OCI-LY3 (cell line): ENCODE measurements around the gene THRA.

Experiments
- H2AFZ ChIP-seq: fragments of 200-600, 300-600 bp; shearing (Covaris generic); 2 replicates; pipeline ENCODE4 v1.6.0; 2014; ENCODE audit warnings: antibody characterized with exemption, low read depth, low read length
- H3K27ac ChIP-seq: fragments of 200-600, 300-600 bp; sonication (generic); 2 replicates; pipeline ENCODE4 v1.5.1; 2014; ENCODE audit warnings: mild to moderate bottlenecking, low read length, moderate library complexity, mixed read lengths
- H3K27me3 ChIP-seq: fragments of 200-600, 300-600 bp; sonication (generic); 2 replicates; pipeline ENCODE4 v1.6.1; 2014; ENCODE audit warnings: low read depth, low read length, mixed read lengths
- H3K36me3 ChIP-seq: fragments of 200-600, 300-600 bp; sonication (generic); replicated peaks from 2 replicates; pipeline ENCODE3; 2014; ENCODE audit warnings: low read depth, low read length, mixed read lengths
- H3K4me1 ChIP-seq: fragments of 300-600, 200-600 bp; sonication (generic); 2 replicates; pipeline ENCODE4 v1.6.1; 2014; ENCODE audit warnings: low read length, mixed read lengths
- H3K4me2 ChIP-seq: fragments of 200-600, 300-600 bp; sonication (generic); 2 replicates; pipeline ENCODE4 v1.6.1; 2014; ENCODE audit warnings: low read length, mixed read lengths
- H3K4me3 ChIP-seq: fragments of 300-600, 200-600 bp; sonication (generic); 2 replicates; pipeline ENCODE4 v1.5.1; 2014; ENCODE audit warnings: antibody characterized with exemption, mild to moderate bottlenecking, low read length, moderate library complexity
- H3K79me2 ChIP-seq: fragments of 300-600, 200-600 bp; shearing (Covaris generic); 2 replicates; pipeline ENCODE4 v1.6.1; 2014; ENCODE audit warnings: mild to moderate bottlenecking, low read length, mixed read lengths
- H3K9ac ChIP-seq: fragments of 300-600, 200-600 bp; shearing (Covaris generic); 2 replicates; pipeline ENCODE4 v1.6.0; 2014; ENCODE audit warnings: mild to moderate bottlenecking, low read length, moderate library complexity
- H3K9me3 ChIP-seq: fragments of 200-600, 300-600 bp; shearing (Covaris generic); 2 replicates; pipeline ENCODE4 v1.6.1; 2014; ENCODE audit warnings: low read length, mixed read lengths; ENCODE audit not compliant: insufficient read depth
- H4K20me1 ChIP-seq: fragments of 200-600, 300-600 bp; sonication (generic); 2 replicates; pipeline ENCODE4 v1.6.1; 2016; ENCODE audit warnings: low read length, mixed read lengths; ENCODE audit not compliant: insufficient read depth
- EZH2phosphoT487 ChIP-seq: fragments of 200-600 bp; shearing (Covaris generic); IDR thresholded peaks from 2 replicates; pipeline ENCODE4 v1.6.1; 2018; ENCODE audit warnings: antibody characterized with exemption, mixed run types, low read depth
- TF ChIP-seq, protein P1 (sequence below): fragments of 200-600, 300-600 bp; sonication (generic); IDR thresholded peaks from 2 replicates; pipeline ENCODE4 v1.5.1; 2014; ENCODE audit warnings: antibody characterized with exemption, low read length, low read depth

Gene THRA

GRCh38 chr17:40025991-40026815 lies 36.6 kb upstream of the THRA start:
- Histone ChIP-seq H3K36me3 (peaks cover 28% of the 10 kb centered on the region), H3K27me3 (no peaks in the 10 kb centered on the region), H3K4me3 (no peak overlapping the region), H3K79me2 (no peaks in the 10 kb centered on the region), H3K27ac (no peak overlapping the region), H3K9me3 (no peaks in the 10 kb centered on the region), H4K20me1 (no peaks in the 10 kb centered on the region), H2AFZ (no peak overlapping the region), H3K4me1 (no peaks in the 10 kb centered on the region), H3K4me2 (no peak overlapping the region), H3K9ac (no peak overlapping the region)
- TF ChIP-seq, protein P1, sequence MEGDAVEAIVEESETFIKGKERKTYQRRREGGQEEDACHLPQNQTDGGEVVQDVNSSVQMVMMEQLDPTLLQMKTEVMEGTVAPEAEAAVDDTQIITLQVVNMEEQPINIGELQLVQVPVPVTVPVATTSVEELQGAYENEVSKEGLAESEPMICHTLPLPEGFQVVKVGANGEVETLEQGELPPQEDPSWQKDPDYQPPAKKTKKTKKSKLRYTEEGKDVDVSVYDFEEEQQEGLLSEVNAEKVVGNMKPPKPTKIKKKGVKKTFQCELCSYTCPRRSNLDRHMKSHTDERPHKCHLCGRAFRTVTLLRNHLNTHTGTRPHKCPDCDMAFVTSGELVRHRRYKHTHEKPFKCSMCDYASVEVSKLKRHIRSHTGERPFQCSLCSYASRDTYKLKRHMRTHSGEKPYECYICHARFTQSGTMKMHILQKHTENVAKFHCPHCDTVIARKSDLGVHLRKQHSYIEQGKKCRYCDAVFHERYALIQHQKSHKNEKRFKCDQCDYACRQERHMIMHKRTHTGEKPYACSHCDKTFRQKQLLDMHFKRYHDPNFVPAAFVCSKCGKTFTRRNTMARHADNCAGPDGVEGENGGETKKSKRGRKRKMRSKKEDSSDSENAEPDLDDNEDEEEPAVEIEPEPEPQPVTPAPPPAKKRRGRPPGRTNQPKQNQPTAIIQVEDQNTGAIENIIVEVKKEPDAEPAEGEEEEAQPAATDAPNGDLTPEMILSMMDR = no peak
- TF ChIP-seq EZH2phosphoT487 = no peak

DNA sequence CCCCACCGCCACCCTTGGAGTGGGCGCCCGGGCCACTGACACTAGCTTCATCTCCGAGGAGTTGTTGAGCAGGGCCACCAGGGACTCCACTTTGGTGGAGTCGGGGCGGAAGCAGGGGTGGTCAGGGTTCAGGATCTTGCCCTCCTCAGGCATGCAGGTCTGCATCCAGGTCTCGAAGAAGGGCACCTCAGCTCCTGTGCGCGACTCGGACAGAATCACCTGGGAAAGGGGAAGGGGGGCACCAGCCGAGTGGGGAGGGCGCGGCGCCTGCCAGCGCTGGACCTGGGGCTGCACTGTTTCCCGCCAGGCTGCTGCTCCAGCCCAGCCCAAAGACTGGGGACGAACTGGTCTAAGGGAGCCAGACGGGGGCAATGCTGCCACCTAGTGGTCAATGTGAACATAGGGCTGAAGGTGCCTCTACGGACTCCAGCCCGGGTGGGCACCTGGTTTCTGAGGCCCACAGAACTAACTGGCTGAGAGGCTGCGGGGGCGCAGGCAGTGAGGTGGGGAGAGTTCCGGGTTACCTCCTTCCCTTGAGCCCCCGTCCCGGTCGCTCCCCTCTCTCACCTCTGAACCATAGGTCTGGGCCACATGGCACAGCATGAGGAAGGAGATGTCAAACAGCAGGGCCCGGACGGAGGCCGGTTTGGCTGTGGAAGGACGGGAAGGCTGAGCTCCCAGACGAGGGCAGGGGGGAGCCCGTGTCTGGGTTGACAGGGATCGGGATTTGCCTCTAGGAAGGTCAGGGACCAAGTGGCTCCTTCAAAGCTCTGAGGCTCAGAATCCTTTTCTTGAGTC lies 35.8 kb upstream of the THRA start:
- Histone ChIP-seq H3K36me3 (peaks cover 34% of the 10 kb centered on the region), H3K4me1 (no peaks in the 10 kb centered on the region)

GRCh38 chr17:40027614-40028012 lies 35.2 kb upstream of the THRA start:
- Histone ChIP-seq H3K4me2 (no peak overlapping the region), H4K20me1 (no peaks in the 10 kb centered on the region), H3K9me3 (no peaks in the 10 kb centered on the region), H3K79me2 (no peaks in the 10 kb centered on the region), H2AFZ (no peak overlapping the region), H3K36me3 (peaks cover 30% of the 10 kb centered on the region), H3K9ac (no peak overlapping the region), H3K4me3 (no peak overlapping the region), H3K27ac (no peak overlapping the region), H3K4me1 (no peaks in the 10 kb centered on the region), H3K27me3 (no peaks in the 10 kb centered on the region)
- TF ChIP-seq, protein P1 = no peak
- TF ChIP-seq EZH2phosphoT487 = no peak

More for the DNA sequence above, 35.8 kb upstream of the THRA start:
- Histone ChIP-seq H3K9ac (no peak overlapping the region), H2AFZ (no peak overlapping the region), H3K9me3 (no peaks in the 10 kb centered on the region), H3K27me3 (no peaks in the 10 kb centered on the region), H3K4me2 (no peak overlapping the region), H3K79me2 (no peaks in the 10 kb centered on the region), H3K27ac (no peak overlapping the region), H3K4me3 (no peak overlapping the region), H4K20me1 (no peaks in the 10 kb centered on the region)
- TF ChIP-seq, protein P1 = peak; percentile 80
- no peak for TF ChIP-seq EZH2phosphoT487

DNA sequence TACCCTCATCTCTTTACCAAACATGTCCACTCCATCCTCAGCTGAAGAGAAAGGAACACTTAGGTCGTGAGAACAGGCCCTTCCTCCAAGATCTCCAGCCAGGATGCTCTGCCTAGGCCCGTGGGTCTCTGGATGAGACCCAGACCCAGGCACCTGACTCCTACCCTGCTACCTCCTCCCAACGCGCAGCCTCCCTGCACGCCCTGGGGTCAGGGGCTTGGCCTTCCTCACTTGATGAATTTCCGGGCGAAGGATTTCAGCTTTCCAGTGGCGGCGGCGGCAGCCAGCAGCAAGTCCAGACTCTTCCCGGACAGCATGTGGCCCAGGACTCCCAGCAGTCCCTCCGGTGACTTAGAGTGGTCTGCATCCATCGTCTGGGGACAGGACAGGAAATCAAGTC lies 34.2 kb upstream of the THRA start:
- Histone ChIP-seq H3K9ac (no peak overlapping the region), H3K9me3 (no peaks in the 10 kb centered on the region), H4K20me1 (no peaks in the 10 kb centered on the region), H3K79me2 (no peaks in the 10 kb centered on the region), H3K36me3 (peaks cover 37% of the 10 kb centered on the region), H2AFZ (no peak overlapping the region), H3K27ac (no peak overlapping the region), H3K27me3 (no peaks in the 10 kb centered on the region), H3K4me3 (no peak overlapping the region), H3K4me1 (no peaks in the 10 kb centered on the region), H3K4me2 (no peak overlapping the region)
- TF ChIP-seq EZH2phosphoT487 = no peak
- TF ChIP-seq, protein P1 = no peak
